ENCODE results near the gene PIP5K1C.

PIP5K1C gene

DNA sequence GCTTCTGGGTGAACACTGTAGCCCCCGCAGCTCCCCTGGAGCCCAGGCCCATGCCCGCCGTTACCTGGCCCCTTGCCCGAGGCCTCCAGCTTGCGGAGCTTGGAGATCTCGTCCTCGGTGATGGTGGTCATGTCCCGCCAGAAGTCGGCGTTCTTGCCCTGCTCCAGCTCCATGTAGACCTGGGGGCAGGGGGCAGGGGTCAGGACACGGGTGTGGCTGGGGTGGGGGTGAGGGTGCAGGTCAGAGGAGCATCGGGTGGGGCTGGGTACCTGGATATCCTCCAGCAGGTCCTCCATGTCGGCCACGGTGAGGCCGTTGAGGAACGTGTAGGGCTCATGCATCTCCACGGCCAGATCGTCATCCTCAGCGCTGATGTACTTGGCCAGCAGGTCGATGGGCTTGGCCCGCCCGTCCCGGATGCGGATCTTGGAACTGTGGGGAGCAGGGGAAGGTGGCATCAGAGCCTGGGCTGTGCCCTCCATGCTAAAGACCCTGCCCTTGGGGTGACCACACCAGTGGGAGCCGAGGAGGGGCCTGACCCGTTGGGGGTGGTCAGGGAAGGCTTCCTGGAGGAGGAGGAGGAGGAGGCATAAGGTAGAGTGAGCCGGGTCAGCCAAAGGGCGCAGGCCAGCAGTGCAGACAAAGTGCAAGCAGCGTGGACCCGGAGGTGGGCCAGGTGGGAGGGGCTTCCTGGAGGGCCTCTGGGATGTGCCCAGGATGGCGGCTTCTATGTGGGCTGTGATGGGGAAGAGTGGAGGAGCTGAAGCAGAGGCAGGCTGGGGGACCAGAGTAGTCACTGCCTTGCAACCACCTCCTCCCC lies 81.2 kb downstream of the PIP5K1C start:
- no peaks in the 10 kb centered on the region for H3K9me3 ChIP-seq (ENCODE audit: control insufficient read depth, low read length)
- no peak overlapping the region for H3K4me3 ChIP-seq (ENCODE audit: insufficient read depth in 1 of 2, low read depth in 1 of 2, low read length in 2 of 2)
- no peak overlapping the region for H2AFZ ChIP-seq (ENCODE audit: low read depth, low read length)
- no peak overlapping the region for H4K8ac ChIP-seq (ENCODE audit: low read length)
- peaks cover 9% of the 10 kb centered on the region for H3K4me1 ChIP-seq (ENCODE audit: control insufficient read depth, insufficient read depth, low read depth, low read length)
- no peak overlapping the region for H2BK15ac ChIP-seq (ENCODE audit: low read depth, poor library complexity, severe bottlenecking)
- no peak overlapping the region for H2BK120ac ChIP-seq (ENCODE audit: low read depth, low read length)
- no peak overlapping the region for H3K18ac ChIP-seq (ENCODE audit: low read depth in 1 of 2, low read length in 2 of 2)
- H3K23ac ChIP-seq (ENCODE audit: low read length in 2 of 2) = no peak overlapping the region
- peaks cover 26% of the 10 kb centered on the region for H3K79me1 ChIP-seq (replicated peaks; ENCODE audit: low read length, poor library complexity, severe bottlenecking)
- H4K91ac ChIP-seq (ENCODE audit: low read length) = no peak overlapping the region
- H3K4me2 ChIP-seq (ENCODE audit: low read length, poor library complexity, severe bottlenecking) = no peak overlapping the region
- H3K9ac ChIP-seq (ENCODE audit: low read length) = no peak overlapping the region
- no peak for DNase-seq
- H2AK5ac ChIP-seq (ENCODE audit: low read length, severe bottlenecking) = no peak overlapping the region
- no peak overlapping the region for H2BK12ac ChIP-seq (ENCODE audit: low read length in 2 of 2)
- peaks cover 39 to 92% of the 10 kb centered on the region in 2 experiments for H3K36me3 ChIP-seq (ENCODE audit: control insufficient read depth in 1 of 2, insufficient read depth in 2 of 2, low read depth in 1 of 2, low read length in 2 of 2)
- H3K27me3 ChIP-seq (ENCODE audit: control insufficient read depth in 1 of 2, insufficient read depth in 1 of 2, low read length in 2 of 2) = no peaks in the 10 kb centered on the region
- H3K4ac ChIP-seq (ENCODE audit: low read depth in 1 of 2, low read length in 2 of 2) = no peak overlapping the region
- 92% methylated on average over 31 of the region's 31 CpGs for WGBS
- no peak overlapping the region for H2BK5ac ChIP-seq (ENCODE audit: low read depth, low read length, poor library complexity, severe bottlenecking)
- H3K27ac ChIP-seq (ENCODE audit: low read length, poor library complexity, severe bottlenecking) = no peak overlapping the region
- H3K14ac ChIP-seq (ENCODE audit: low read length in 2 of 2) = no peak overlapping the region

DNA sequence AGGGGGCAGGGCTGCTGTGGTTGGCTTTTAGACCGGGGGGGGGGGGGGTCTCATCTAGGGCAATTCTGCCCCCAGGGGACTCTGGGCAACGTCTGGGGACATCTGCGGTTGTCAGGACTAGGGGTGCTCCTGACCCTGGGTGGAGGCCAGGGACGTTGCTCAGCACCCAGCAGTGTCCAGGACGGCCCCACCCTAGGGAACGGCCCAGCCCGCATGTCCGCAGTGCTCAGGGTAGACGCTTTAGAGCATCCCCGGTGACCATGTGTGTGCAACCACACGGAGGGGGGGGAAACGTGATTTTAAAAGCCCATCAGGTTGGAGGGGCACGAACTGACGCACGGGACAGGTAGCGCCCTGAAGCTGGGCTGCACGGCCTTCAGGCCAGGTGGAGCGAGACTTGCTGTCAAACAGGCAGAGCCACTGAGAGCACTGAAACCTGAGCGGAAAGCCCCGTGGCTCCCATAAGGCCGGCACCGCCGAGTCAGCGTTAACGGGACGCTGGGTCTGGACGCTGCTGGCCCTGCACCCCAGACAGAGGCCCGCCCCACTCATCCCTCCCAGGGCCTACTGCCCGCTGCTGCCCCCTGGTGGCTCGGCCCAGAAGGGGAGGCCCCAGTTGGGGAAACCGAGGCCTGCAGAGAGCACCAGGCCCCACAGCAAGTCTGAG lies 82.0 kb downstream of the PIP5K1C start:
- H2BK120ac ChIP-seq (ENCODE audit: low read depth, low read length) = no peak overlapping the region

DNA sequence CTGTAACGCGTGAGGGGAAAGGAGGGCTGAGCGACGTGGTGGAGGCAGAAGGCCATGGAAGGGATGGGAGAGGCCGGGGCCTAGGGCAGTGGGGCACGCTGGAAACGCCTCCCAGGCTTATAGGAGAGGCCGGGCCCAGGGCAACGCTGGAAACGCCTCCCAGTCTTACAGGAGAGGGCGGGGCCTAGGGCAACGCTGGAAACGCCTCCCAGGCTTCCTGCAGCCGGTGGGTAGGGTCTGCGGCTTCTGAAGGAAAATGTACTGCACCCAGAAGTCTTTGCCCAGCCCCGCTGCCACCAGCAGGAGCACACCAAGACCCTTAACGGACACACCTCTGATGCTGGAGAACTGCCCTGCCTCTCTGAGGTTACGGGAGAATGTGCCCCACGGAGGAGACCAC lies 82.8 kb downstream of the PIP5K1C start:
- Histone ChIP-seq H2BK15ac (ENCODE audit: low read depth, poor library complexity, severe bottlenecking) (no peak overlapping the region), H4K91ac (ENCODE audit: low read length) (no peak overlapping the region), H4K8ac (ENCODE audit: low read length) (no peak overlapping the region), H2AFZ (ENCODE audit: low read depth, low read length) (no peak overlapping the region), H3K9ac (ENCODE audit: low read length) (no peak overlapping the region), H3K4me2 (ENCODE audit: low read length, poor library complexity, severe bottlenecking) (no peak overlapping the region), H3K18ac (ENCODE audit: low read depth in 1 of 2, low read length in 2 of 2) (no peak overlapping the region), H3K14ac (ENCODE audit: low read length in 2 of 2) (no peak overlapping the region), H3K9me3 (ENCODE audit: control insufficient read depth, low read length) (no peaks in the 10 kb centered on the region), H2BK120ac (ENCODE audit: low read depth, low read length) (no peak overlapping the region), H3K23ac (ENCODE audit: low read length in 2 of 2) (no peak overlapping the region), H3K4ac (ENCODE audit: low read depth in 1 of 2, low read length in 2 of 2) (no peak overlapping the region), H3K36me3 (ENCODE audit: control insufficient read depth in 1 of 2, insufficient read depth in 2 of 2, low read depth in 1 of 2, low read length in 2 of 2) (peaks cover 32 to 94% of the 10 kb centered on the region in 2 experiments), H3K4me1 (ENCODE audit: control insufficient read depth, insufficient read depth, low read depth, low read length) (peaks cover 12% of the 10 kb centered on the region), H2BK12ac (ENCODE audit: low read length in 2 of 2) (no peak overlapping the region), H3K4me3 (ENCODE audit: insufficient read depth in 1 of 2, low read depth in 1 of 2, low read length in 2 of 2) (no peak overlapping the region), H3K27ac (ENCODE audit: low read length, poor library complexity, severe bottlenecking) (no peak overlapping the region), H3K27me3 (ENCODE audit: control insufficient read depth in 1 of 2, insufficient read depth in 1 of 2, low read length in 2 of 2) (no peaks in the 10 kb centered on the region), H3K79me1 (replicated peaks; ENCODE audit: low read length, poor library complexity, severe bottlenecking) (peaks cover 28% of the 10 kb centered on the region), H2AK5ac (ENCODE audit: low read length, severe bottlenecking) (no peak overlapping the region), H2BK5ac (ENCODE audit: low read depth, low read length, poor library complexity, severe bottlenecking) (no peak overlapping the region)
- DNase-seq = no peak
- WGBS = 85% methylated on average over 19 of the region's 19 CpGs

More for the DNA sequence above, 82.0 kb downstream of the PIP5K1C start:
- Histone ChIP-seq H3K27ac (ENCODE audit: low read length, poor library complexity, severe bottlenecking) (no peak overlapping the region), H3K23ac (ENCODE audit: low read length in 2 of 2) (no peak overlapping the region), H3K18ac (ENCODE audit: low read depth in 1 of 2, low read length in 2 of 2) (peak overlapping the region in 1 of 2 experiments; percentile 70), H4K8ac (ENCODE audit: low read length) (no peak overlapping the region), H3K4me2 (ENCODE audit: low read length, poor library complexity, severe bottlenecking) (no peak overlapping the region), H3K9me3 (ENCODE audit: control insufficient read depth, low read length) (no peaks in the 10 kb centered on the region), H3K4me1 (ENCODE audit: control insufficient read depth, insufficient read depth, low read depth, low read length) (peaks cover 12% of the 10 kb centered on the region), H3K4me3 (ENCODE audit: insufficient read depth in 1 of 2, low read depth in 1 of 2, low read length in 2 of 2) (peak overlapping the region in 1 of 2 experiments; percentile 65), H3K9ac (ENCODE audit: low read length) (peak overlapping the region; percentile 77), H3K14ac (ENCODE audit: low read length in 2 of 2) (no peak overlapping the region), H2AFZ (ENCODE audit: low read depth, low read length) (no peak overlapping the region), H2AK5ac (ENCODE audit: low read length, severe bottlenecking) (no peak overlapping the region), H3K36me3 (ENCODE audit: control insufficient read depth in 1 of 2, insufficient read depth in 2 of 2, low read depth in 1 of 2, low read length in 2 of 2) (peaks cover 36 to 93% of the 10 kb centered on the region in 2 experiments), H2BK15ac (ENCODE audit: low read depth, poor library complexity, severe bottlenecking) (no peak overlapping the region), H2BK12ac (ENCODE audit: low read length in 2 of 2) (no peak overlapping the region), H2BK5ac (ENCODE audit: low read depth, low read length, poor library complexity, severe bottlenecking) (no peak overlapping the region), H4K91ac (ENCODE audit: low read length) (no peak overlapping the region), H3K27me3 (ENCODE audit: control insufficient read depth in 1 of 2, insufficient read depth in 1 of 2, low read length in 2 of 2) (no peaks in the 10 kb centered on the region), H3K79me1 (replicated peaks; ENCODE audit: low read length, poor library complexity, severe bottlenecking) (peaks cover 28% of the 10 kb centered on the region), H3K4ac (ENCODE audit: low read depth in 1 of 2, low read length in 2 of 2) (no peak overlapping the region)
- 68% methylated on average over 31 of the region's 31 CpGs for WGBS
- peak; percentile 68 for DNase-seq

DNA sequence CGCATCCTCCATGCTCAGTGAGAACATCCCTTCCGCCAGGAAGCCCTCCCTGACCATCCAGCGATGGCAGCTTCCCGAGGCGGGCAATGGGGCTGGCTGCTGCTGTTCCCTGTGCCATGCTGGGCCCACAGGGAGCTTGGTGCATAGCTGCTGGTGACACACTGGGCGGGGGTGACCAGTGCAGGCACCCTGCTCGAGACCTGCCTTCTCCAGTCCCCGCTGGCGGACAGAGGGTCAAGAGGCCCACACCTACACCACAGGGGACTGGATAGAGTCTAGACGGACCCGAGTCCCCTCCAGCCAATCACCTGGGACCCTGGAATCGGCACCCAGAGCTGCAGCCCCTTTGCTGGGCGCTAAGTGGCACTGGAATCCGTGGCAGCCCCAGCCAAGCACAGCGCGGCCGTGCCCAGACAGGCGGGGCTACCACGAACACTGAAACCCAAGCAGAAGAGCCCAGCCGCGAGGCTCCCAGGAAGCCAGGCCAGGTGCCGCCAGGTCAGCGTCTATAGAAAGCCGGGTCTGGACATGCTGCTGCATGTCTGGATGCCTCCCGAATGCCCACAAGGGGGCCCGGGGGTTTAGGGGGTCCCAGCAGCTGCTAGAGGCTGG lies 84.6 kb downstream of the PIP5K1C start:
- Histone ChIP-seq H3K27ac (ENCODE audit: low read length, poor library complexity, severe bottlenecking) (no peak overlapping the region), H3K23ac (ENCODE audit: low read length in 2 of 2) (no peak overlapping the region), H2BK120ac (ENCODE audit: low read depth, low read length) (no peak overlapping the region), H2AFZ (ENCODE audit: low read depth, low read length) (no peak overlapping the region), H2BK12ac (ENCODE audit: low read length in 2 of 2) (no peak overlapping the region), H3K4me3 (ENCODE audit: insufficient read depth in 1 of 2, low read depth in 1 of 2, low read length in 2 of 2) (no peak overlapping the region), H3K18ac (ENCODE audit: low read depth in 1 of 2, low read length in 2 of 2) (no peak overlapping the region), H2BK5ac (ENCODE audit: low read depth, low read length, poor library complexity, severe bottlenecking) (no peak overlapping the region), H2AK5ac (ENCODE audit: low read length, severe bottlenecking) (no peak overlapping the region), H4K91ac (ENCODE audit: low read length) (no peak overlapping the region), H2BK15ac (ENCODE audit: low read depth, poor library complexity, severe bottlenecking) (peak overlapping the region; percentile 32), H3K79me1 (replicated peaks; ENCODE audit: low read length, poor library complexity, severe bottlenecking) (peaks cover 20% of the 10 kb centered on the region), H3K27me3 (ENCODE audit: control insufficient read depth in 1 of 2, insufficient read depth in 1 of 2, low read length in 2 of 2) (no peaks in the 10 kb centered on the region), H3K4me2 (ENCODE audit: low read length, poor library complexity, severe bottlenecking) (no peak overlapping the region), H3K4ac (ENCODE audit: low read depth in 1 of 2, low read length in 2 of 2) (no peak overlapping the region), H3K14ac (ENCODE audit: low read length in 2 of 2) (no peak overlapping the region), H3K9me3 (ENCODE audit: control insufficient read depth, low read length) (no peaks in the 10 kb centered on the region), H3K9ac (ENCODE audit: low read length) (no peak overlapping the region), H3K4me1 (ENCODE audit: control insufficient read depth, insufficient read depth, low read depth, low read length) (peaks cover 12% of the 10 kb centered on the region), H3K36me3 (ENCODE audit: control insufficient read depth in 1 of 2, insufficient read depth in 2 of 2, low read depth in 1 of 2, low read length in 2 of 2) (peaks cover 38 to 94% of the 10 kb centered on the region in 2 experiments), H4K8ac (ENCODE audit: low read length) (no peak overlapping the region)
- no peak for DNase-seq
- WGBS = 95% methylated on average over 26 of the region's 26 CpGs

Data from mesenchymal stem cell (in vitro differentiated cells and primary cell).